HG03064 (cell line): ENCODE data around the gene SARNP.
"Not testable (repeated sequence)": the region's sequence is repeated elsewhere in the genome, so short reads cannot be mapped to it uniquely, and the experiment has no call there.

Experiments
- ATAC-seq: cut with Tn5 transposase; IDR thresholded peaks from one replicate; pipeline ENCODE4 v1.9.1; 2021; ENCODE audit warnings: low read depth; ENCODE audit not compliant: unreplicated experiment

Gene SARNP, protein sequence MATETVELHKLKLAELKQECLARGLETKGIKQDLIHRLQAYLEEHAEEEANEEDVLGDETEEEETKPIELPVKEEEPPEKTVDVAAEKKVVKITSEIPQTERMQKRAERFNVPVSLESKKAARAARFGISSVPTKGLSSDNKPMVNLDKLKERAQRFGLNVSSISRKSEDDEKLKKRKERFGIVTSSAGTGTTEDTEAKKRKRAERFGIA

DNA sequence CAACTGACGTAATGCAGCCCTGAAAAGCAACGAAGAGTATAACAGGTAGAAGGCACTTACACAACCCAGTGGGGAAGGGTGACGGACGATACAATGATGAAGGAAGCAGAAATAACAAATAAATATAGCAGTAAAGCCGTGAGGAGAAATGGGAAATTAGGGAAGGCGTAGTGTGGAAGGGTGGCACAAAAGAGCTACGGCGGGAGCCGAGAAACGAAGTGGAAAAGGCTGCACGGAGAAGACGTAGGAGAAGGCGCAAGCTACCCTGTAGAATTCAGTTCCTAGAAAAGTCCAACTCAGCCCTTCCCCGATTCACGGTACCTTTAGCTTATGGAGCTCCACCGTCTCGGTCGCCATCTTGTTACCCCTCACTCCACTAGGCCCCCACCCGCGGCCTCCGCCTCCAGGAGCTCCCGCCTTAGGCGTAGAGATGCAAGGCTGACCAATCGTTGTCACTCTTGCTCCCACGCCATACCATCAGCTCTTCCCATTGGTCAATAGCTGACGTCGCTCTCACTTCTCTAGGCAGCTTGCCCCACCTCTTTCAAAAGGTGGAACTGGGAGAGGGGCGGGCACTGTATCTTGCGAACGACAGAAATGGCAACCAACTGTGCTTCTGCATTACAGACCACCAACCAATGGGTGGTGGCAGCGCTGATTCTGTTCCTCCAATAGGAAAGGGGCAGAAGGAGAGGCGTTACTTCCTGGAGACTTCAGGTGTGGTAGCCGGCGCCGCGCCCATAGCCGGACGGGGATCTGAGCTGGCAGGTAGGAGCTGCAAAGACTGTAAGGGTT, at the start of gene SARNP, which contains the start of gene ORMDL2:
Gene SARNP (minus strand): TSS at position 380 of the 795 bp plus-strand sequence. CDS start 23 bp downstream, at position 357.
Gene ORMDL2 (plus strand): TSS at position 697 of the 795 bp plus-strand sequence. CDS start 959 bp downstream, outside the sequence.
- peak; percentile 97 for ATAC-seq

DNA sequence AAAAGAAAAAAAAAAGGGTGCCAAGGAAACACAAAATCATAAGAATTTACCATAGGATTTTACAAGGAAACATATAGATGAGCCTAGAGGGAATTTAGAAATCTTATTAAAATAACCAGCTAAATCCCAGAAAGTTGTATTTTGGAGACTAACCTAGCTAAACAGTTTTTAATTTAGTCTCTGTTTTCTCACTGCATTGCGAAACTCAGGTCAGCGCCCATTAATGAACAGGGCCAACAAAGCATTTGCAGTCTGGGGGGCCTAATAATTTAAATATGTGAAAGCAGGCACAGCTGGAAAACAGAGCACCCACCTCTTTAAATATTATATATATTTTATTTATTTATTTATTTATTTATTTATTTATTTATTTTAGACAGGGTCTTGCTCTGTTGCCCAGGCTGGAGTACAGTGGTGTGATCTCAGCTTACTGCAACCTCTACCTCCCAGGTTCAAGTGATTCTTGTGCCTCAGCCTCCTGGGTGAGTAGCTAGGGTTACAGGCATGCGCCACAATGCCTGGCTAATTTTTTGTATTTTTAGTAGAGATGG, 49.0 kb upstream of the SARNP start:
- ATAC-seq: not testable (repeated sequence)

DNA sequence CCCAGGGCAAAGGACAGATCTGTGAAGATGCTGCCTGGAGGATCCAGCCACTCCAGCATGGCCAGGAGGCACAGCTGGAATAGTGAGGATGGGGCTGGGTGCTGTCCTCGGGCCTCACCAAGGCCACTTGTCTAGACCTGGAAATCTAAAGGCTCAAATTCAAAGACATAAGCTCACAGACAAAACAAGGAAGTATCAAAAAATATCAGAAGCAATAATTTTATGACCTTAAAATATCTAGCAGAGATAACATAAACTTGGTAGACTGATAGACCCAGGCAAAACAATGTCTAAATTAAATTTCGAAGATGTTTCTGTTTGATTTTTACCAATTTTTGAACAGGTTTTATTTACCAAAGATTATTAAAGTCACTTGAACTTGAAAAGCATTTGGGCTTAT, 47.8 kb upstream of the SARNP start:
- ATAC-seq: no peak

DNA sequence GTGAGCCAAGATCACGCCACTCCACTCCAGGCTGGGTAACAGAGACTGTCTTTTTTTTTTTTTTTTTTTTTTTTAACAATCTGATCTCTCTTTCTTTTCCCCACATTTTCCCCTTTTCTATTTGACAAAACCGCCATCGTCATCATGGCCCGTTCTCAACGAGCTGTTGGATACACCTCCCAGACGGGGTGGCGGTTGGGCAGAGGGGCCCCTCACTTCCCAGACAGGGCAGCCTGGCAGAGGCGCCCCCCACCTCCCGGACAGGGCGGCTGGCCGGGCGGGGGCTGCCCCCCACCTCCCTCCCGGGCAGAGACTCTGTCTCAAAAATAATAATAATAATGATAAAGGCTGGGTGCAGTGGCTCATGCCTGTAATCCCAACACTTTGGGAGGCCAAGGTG, 45.4 kb upstream of the SARNP start:
- not testable (repeated sequence) for ATAC-seq

DNA sequence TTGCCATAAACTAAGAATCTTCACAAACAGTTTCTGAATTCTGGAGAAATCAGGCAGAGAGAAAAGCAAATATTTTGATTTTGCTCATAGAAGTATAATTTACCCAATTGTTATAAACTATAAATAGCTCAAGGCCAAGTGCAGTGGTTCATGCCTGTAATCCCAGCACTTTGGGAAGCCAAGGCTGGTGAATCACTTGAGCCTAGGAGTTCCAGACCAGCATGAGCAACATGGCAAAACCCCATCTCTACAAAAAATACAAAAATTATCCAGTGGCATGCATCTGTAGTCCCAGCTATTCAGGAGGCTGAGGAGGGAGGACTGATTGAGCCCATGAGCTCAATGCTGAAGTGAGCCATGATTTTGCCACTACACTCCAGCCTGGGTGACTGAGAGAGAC, 44.8 kb upstream of the SARNP start:
- ATAC-seq: no peak

DNA sequence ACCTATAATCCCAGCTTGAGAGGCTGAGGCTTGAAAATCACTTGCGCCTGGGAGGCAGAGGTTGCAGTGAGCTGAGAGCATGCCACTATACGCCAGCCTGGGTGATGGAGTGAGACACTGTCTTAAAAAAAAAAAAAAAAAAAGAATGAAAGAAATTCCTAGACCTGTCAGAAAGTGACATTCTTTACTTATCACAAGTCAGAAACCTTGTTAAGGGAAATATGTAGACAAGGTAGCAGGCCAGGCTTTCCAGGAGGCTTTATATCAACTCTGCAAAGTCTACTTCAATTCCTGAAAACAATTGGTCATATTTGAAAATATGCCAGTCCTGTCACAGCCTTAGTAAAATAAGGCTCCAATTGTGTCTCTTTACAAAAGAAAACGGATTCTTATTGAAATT, 44.3 kb upstream of the SARNP start:
- ATAC-seq: no peak

DNA sequence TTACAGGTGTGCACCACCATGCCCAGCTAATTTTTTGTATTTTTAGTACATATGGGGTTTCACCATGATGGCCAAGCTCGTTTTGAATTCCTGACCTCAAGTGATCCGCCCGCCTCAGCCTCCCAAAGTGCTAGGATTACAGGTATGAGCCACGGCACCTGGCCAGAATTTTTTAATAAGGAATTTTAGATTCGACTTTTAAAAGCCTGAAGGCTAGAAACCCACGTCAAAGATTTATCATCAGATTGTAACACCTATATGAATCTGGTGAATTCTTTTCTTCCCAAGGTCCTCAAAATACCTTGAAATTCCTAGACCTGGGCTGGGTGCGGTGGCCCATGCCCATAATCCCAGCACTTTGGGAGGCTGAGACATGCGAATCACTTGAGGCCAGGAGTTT, 43.9 kb upstream of the SARNP start:
- no peak for ATAC-seq

DNA sequence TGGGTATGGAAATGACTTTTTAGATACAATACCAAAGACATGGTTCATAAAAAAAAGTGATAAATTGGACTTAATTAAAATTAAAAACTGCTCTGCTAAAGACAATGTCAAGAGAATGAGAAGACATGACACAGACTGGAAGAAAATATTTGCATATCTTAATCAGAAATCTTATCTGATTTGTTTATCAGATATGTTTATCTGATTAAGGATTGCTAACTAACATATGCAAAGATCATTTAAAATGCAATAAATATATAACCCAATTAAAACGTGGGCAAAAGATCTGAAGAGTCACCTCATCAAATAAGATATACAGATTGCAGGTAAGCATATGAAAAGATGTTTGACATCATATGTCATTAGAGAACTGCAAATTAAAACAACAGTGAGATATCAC, 35.2 kb upstream of the SARNP start:
- ATAC-seq: no peak

DNA sequence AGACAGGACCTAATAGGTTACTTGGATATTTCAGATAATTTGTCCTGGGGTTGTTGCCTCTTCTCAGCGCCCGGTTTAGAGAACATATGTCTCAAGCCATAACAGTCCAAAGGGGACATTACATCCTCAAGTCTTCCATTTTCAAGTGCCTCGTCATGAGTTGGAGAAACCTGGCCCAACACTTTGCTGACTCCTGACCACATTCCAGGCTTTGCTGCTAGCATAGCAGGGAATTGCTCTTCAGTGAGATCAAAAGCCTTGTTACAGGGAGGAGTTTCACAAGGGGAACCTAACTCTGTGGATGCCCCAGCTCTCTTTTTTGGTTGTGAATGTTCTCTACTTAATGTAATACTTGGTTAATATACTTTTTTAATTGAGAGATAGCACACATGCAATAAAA, 33.4 kb upstream of the SARNP start:
- no peak for ATAC-seq

DNA sequence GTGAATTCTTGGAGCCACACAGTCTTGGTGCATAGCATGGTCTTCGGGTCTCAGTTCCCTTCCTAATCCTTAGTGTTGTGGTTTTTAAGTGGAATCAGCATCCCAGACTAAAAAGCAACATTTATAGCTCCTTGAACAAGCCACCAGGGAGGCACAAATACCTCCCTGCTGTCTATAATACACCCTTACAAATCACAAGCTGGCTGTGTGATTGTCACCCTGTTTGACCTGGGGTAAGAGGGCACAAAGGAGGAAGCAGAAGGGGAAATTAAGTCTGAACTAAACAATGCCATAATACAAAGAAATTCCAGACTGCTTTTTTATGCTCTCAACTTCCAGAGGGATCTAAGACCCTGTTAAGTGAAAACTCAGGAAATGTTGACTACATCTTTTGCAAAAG, 32.9 kb upstream of the SARNP start:
- ATAC-seq: no peak

DNA sequence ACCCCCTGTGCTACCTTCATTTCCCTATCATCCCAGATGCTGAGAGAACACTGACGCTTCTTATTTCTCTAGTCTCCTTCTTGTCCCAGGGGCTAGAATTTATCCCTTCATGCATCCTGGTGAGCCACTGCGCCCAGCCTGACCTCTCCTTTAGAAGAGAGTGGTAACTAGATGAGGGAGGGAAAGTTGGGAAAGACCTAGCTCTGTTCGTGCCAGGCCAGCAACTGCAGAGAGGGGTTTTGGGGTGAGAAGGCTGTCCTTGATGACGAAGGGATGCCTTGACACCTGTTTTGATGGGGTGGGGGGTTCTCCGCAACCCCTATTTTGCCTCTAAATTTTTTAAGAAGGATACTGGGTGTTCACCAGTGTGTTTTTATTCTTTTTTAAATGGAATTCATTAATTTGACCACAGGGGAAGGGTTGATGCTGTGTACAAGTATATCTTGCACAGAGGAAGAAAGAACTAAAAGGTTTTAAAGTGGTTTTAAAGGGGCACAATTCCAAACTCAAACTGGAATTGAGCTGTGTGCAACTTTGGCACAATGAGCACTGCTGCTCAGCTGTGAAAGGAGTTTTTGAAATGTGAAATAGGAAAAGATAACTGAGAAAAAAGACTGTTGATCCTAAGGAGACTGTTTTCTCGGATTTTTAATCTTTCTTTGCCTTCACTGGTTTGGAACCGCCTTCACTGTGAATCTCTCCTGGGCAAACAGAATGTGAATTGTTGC, 32.3 kb upstream of the SARNP start:
- no peak for ATAC-seq

DNA sequence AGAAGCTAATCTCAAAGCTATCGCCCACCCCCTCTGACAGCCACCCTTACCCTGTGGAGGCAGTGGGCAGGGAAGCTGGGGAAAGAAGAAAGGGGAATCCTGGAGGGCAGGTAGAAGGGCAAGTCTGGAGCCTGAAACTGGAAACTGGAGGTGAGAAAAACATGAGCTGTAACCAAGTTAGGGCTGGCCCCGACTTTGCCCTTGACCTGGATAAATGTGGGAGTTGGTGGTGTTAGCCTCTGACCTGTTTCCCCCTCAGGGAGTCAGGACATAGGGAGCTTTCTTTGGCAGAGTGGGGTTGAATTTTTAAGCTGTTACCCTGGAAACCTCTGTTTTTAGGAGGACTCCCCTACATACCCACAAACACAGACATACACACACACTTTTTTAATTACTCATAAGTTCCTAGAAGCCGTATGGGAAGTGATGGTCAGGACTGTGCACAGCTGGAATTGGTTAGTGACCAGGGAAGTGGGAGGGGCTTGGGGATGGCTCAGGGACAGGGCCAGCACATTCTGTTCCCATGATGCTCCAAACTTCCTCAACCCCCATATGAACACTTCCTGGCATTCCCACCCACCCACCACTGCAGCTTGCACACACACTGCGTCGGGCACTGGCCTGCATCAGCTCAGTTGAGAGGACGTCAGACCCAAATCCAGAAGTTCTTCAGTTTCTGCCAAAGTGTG, 30.2 kb upstream of the SARNP start:
- ATAC-seq: no peak

DNA sequence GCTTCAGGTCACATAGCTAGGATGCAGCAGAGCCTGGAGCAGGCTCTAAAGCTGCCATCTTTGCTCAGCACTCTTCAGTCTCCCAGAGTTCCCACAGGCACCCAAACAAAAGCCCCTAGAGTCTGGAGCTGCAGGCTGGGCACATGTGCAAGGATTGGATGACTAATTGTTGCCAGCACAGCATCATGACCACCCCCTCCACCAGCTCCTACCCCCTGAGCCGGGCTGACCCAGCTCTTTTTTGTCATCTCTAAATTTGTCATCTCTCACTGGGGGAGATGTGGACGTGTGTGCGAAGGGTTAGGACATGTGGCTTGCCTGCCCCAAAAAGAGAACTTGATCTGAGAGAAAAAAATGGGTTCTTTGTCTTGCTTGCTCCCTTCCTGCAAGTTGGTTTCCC, 29.5 kb upstream of the SARNP start:
- ATAC-seq: no peak

DNA sequence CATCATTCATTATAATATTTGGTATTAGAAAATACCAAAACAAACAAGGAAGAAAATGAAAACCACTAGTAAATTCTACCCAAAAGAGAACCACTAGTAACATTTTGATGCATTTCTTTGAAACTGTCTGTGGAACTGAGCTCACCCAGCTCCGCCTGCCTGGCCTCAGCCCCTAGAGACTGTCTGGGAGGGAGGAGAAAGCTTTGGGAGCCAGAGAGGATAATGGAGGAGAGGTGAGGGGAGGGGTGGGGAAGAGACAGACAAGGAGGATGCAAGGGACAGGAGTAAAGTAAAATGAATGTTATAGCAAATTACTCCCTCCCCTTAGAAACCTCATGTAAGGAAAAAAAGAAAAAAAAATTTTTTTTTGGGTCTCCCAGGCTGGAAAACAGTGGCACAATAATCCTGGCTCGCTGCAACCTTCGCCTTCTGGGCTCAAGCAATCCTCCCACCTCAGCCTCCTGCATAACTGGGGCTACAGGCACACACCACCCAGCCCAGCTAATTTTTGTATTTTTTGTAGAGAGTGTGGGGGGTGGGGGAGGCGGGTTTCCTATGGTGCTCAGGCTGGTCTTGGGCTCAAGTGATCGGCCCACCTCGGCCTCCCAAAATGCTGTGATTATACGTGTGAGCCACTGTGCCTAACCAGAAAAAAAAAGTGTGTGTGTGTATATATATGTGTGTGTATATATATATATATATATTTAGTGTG, 28.4 kb upstream of the SARNP start:
- no peak for ATAC-seq

DNA sequence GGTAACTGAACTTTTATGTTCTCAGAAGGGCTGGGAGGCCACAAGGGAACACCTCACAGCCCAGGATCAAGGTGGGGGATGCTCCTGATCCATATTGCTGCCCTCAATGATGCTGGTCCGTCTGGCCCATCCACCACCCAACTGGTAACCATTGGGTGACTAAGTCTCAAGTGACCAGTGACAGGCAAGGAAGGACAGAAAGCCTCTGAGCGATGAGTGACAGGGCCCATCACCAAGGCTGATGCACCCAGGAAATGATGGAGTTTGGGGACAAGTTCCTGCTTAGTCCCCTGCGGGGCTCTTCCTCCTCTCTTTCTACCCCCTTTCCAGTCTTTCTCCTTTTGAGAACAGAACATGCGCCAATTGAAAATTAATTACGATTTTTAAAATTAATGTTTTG, 27.8 kb upstream of the SARNP start:
- no peak for ATAC-seq

DNA sequence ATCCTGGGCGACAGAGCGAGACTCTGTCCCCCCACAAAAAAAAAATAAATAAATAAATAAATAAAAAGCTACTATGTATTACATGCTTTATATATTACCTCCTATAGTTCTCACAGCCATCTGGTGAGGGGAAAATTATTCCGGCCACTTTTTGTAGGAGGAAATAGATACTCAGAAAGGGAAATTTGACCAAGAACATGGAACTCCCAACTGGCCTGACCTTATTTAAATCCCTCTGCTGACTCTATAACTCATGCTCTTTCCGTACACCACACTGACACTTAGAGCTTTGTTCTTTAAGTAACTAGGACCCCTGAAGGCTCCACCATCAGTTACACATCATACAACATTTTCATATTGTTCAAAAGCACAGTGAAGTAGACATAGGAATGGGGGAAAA, 27.4 kb upstream of the SARNP start:
- no peak for ATAC-seq

DNA sequence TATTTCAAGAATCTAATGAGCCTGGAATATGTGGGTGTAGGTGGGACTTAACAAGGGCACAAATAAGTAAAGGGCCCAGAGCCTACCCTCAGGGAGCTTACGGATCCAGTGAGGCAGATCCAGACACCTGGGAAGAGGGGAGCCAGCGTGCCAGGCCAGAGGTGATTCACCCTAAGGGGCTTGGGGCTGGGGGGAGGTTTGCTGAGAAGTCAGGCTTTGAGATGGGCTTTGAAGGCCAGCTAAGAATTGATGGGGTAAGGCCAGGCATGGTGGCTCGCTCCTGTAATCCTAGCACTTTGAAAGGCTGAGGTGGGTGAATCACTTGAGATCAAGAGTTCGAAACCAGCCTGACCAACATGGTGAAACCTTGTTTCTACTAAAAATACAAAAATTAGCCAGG, 25.9 kb upstream of the SARNP start:
- ATAC-seq: no peak

DNA sequence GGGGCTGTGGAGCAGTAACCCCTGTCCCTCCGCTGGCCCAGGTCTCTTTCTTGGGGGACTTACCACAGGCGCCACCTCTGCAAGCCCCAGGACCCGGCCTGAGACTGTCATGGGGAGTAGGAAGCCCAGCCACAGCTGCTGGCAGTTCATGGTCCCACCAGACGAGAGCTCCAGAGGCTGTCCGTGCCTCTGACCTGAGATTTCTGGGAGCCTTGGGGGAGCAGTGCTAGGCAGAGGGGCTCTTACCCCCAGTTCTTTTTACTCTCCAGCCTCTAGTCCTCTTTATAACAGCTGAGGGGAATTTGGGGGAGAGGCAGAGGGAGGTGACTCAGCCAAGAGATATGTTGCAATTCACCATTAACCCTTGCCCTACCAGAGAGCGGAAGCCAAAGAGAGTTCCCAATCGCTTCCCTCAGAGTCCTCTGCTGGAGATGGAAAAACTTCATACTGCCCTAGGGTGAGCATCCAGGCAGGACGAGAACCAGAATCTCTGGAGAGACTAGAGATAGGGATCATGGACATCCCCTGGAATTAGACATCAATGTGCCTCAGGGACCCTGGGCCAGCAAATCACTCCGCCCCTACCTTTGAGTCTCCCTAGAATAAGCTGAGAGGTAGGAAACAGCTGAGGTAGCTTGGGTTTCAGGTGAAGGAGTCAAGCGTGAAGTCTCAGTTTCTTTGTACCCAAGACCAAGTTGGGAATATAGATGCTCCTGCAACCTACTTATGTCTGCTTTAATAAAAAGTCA, 25.3 kb upstream of the SARNP start, which contains the start of gene MMP19:
Gene MMP19 (minus strand): TSS at position 256 of the 749 bp plus-strand sequence. CDS start 106 bp downstream, at position 150.
- no peak for ATAC-seq
